Fibroblast of pulmonary artery (primary cell): Measurements from ENCODE around the gene PSMB4.
"Not testable (repeated sequence)": the region's sequence is repeated elsewhere in the genome, so short reads cannot be mapped to it uniquely, and the experiment has no call there.

ENCODE experiments used
- DNase-seq: peaks from one replicate; pipeline ENCODE4 v3.0.0-alpha.2; 2010; ENCODE audit warnings: low read depth
- H3K4me3 ChIP-seq: replicated peaks from 2 replicates; pipeline ENCODE4 v1.5.1; 2011; ENCODE audit warnings: low read depth, mild to moderate bottlenecking, control low read depth, low read length, moderate library complexity
- CTCF ChIP-seq: IDR thresholded peaks from 2 replicates; pipeline ENCODE4 v1.5.1; 2011; ENCODE audit warnings: mild to moderate bottlenecking, control low read depth, low read length, inconsistent platforms; ENCODE audit errors: missing control alignments

PSMB4 gene

GRCh38 chr1:151399324-151400171 lies at the start of gene PSMB4:
TSS of gene PSMB4 (plus strand) at chr1:151399573. CDS start at chr1:151399588, 15 bp downstream.
- TF ChIP-seq CTCF = peak; percentile 42
- peak; percentile 96 for DNase-seq
- H3K4me3 ChIP-seq = peak within 1 kb of the TSS; percentile 99

GRCh38 chr1:151350323-151350722 lies 49.0 kb upstream of the PSMB4 start:
- H3K4me3 ChIP-seq, DNase-seq: not testable (repeated sequence)

- peak; percentile 65 for DNase-seq
- TF ChIP-seq CTCF = no peak
Measured at GRCh38 chr1:151352021-151352718, 47.2 kb upstream of the PSMB4 start.

GRCh38 chr1:151356696-151357095 lies 42.7 kb upstream of the PSMB4 start:
- no peak overlapping the region for H3K4me3 ChIP-seq
- DNase-seq = no peak
- TF ChIP-seq CTCF = no peak

More at GRCh38 chr1:151352021-151352718, 47.2 kb upstream of the PSMB4 start:
- H3K4me3 ChIP-seq = no peak overlapping the region

- no peak overlapping the region for H3K4me3 ChIP-seq
- TF ChIP-seq CTCF = no peak
- no peak for DNase-seq
Measured at GRCh38 chr1:151361883-151362282, 37.5 kb upstream of the PSMB4 start.

- TF ChIP-seq CTCF = no peak
- DNase-seq = no peak
Measured at GRCh38 chr1:151362308-151363155, 36.8 kb upstream of the PSMB4 start.

GRCh38 chr1:151364996-151365395 lies 34.4 kb upstream of the PSMB4 start:
- no peak for DNase-seq
- TF ChIP-seq CTCF = no peak
- H3K4me3 ChIP-seq = no peak overlapping the region

More at GRCh38 chr1:151362308-151363155, 36.8 kb upstream of the PSMB4 start:
- no peak overlapping the region for H3K4me3 ChIP-seq
